Mucosa of descending colon (tissue), 3 donors: ENCODE data around the gene CACNA2D2. TPM values are rescaled to one million over a fixed set of nuclear protein-coding genes. Genes with fewer than 3 reads are reported as not detected.

ENCODE experiments used
- ATAC-seq: fragments of 200-7000 bp; cut with Tn5 transposase; one replicate; pipeline ENCODE4 v1.9.1; 2020; ENCODE audit warnings: mild to moderate bottlenecking, moderate library complexity
- DNase-seq, 3 donors: peaks; one replicate each; pipeline ENCODE4 v3.0.0-alpha.2; 2020
- H3K36me3 ChIP-seq: fragments of 200-600 bp; one replicate; pipeline ENCODE4 v1.8.0; 2021; ENCODE audit warnings: low read depth, mild to moderate bottlenecking
- H3K4me1 ChIP-seq: fragments of 200-600 bp; one replicate; pipeline ENCODE4 v1.8.0; 2021; ENCODE audit warnings: low read depth, mild to moderate bottlenecking
- H3K4me3 ChIP-seq: fragments of 200-600 bp; one replicate; pipeline ENCODE4 v1.8.0; 2021; ENCODE audit warnings: mild to moderate bottlenecking
- H3K9me3 ChIP-seq: fragments of 200-600 bp; one replicate; pipeline ENCODE4 v1.8.0; 2021; ENCODE audit warnings: mild to moderate bottlenecking
- CTCF ChIP-seq: fragments of 200-600 bp; IDR thresholded peaks from one replicate; pipeline ENCODE4 v1.8.0; 2022; ENCODE audit warnings: antibody characterized with exemption, mild to moderate bottlenecking
- intact Hi-C, 2 donors: fragments of 100-400 bp; cut with DNase I in 1 of 2; cut with micrococcal nuclease in 1 of 2; formaldehyde crosslinking; loops; one replicate each; pipeline versions ENCODE4 v1.11.0 to v1.11.1; 2022; cut with DNase I, micrococcal nuclease
- total RNA-seq, 3 donors: library from RNA; stranded (reverse); fragmentation: NEBNext Ultra II Directional in 2 of 3; extraction: Animal tissue kit (Norgen Biotek cat#: 25700) in 2 of 3; gene quantifications; one replicate each; pipeline versions ENCODE4 v1.2.1 to v1.2.4, GENCODE V29; 2021 to 2023
- donor health status: DM: no; HTN: no; CAD: no; lungs with moderate emphysema.
- donor health status: DM: no; HTN: no; CAD: no.
- donor health status: DM: no; HTN: yes; CAD: no.

The CACNA2D2 gene
- total RNA-seq, 3 donors from 2014 or later: 1.5 to 4.9 (median 3.8) TPM

- Histone ChIP-seq H3K36me3 (no peaks in the 10 kb centered on the region), H3K9me3 (no peaks in the 10 kb centered on the region), H3K4me1 (no peaks in the 10 kb centered on the region), H3K4me3 (no peak overlapping the region)
- intact Hi-C loops: no loop called here
- ATAC-seq (no peak), DNase-seq (no peak)
- no peak for TF ChIP-seq CTCF
Observed at GRCh38 chr3:50408443-50408944, 94.9 kb downstream of the CACNA2D2 start.

GRCh38 chr3:50406487-50406886 lies 96.9 kb downstream of the CACNA2D2 start:
- ATAC-seq (no peak), DNase-seq (no peak)
- Histone ChIP-seq H3K9me3 (no peaks in the 10 kb centered on the region), H3K36me3 (no peaks in the 10 kb centered on the region), H3K4me1 (no peaks in the 10 kb centered on the region), H3K4me3 (no peak overlapping the region)
- intact Hi-C loops: no loop called here
- TF ChIP-seq CTCF: no peak

DNA sequence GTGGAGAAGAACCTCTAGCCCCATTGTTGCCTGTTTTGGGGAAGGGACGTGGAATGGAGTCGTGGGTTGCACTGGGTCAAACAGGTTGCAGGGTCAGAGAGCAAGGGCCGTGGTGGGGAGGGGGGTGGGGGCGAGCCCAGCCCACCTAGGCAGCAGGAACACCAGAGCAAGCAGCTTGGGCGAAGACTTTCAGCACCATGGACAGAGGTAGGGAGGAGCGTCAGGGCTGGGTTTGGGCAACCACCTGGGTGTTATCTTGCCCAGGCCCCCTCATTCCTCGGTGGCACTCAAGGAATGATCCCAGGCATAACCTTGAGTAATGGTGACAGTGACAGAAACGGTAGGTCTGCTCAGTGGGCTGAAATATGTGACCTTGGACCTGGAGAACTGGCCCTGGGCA lies 98.2 kb downstream of the CACNA2D2 start:
- intact Hi-C loops: no loop called here
- no peaks in the 10 kb centered on the region for H3K36me3 ChIP-seq
- ATAC-seq (no peak), DNase-seq (peak in 1 of 3 donors; percentile 43)
- H3K9me3 ChIP-seq: no peaks in the 10 kb centered on the region
- no peak for TF ChIP-seq CTCF
- H3K4me3 ChIP-seq: no peak overlapping the region
- no peaks in the 10 kb centered on the region for H3K4me1 ChIP-seq

DNA sequence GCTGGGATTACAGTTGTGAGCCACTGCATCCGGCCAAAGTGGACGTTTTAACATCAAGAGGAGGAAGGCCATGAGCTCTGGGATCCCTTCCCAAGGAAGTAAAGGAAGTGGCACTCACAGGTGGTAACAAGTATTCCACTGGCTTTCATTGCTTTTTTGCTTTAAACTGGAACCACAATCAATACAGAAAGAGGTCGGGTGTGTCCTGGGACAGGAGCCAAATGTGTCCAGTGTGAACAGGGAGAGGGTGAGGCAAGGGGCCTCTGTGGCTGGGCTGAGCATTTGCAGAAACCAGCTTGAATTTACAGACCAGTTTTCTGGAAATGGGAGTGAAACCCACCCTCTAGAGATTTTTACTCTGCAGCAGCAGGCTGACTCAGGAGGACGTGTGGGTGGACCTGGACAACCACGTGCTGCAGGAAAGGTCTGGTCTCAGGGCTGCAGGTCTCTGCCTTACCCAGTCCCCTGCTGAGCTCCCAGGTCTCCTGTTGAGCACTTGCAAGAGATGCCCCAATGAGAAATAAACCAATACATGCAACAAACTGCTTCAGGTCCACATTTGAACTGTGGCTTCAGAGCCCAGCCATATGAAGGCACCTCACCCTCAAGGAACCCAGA lies 101.3 kb downstream of the CACNA2D2 start:
- intact Hi-C loops: no loop called here
- Histone ChIP-seq H3K4me1 (no peaks in the 10 kb centered on the region), H3K4me3 (no peak overlapping the region), H3K36me3 (no peaks in the 10 kb centered on the region), H3K9me3 (no peaks in the 10 kb centered on the region)
- ATAC-seq (peak; percentile 44), DNase-seq (peak in 1 of 3 donors; percentile 63)
- no peak for TF ChIP-seq CTCF

DNA sequence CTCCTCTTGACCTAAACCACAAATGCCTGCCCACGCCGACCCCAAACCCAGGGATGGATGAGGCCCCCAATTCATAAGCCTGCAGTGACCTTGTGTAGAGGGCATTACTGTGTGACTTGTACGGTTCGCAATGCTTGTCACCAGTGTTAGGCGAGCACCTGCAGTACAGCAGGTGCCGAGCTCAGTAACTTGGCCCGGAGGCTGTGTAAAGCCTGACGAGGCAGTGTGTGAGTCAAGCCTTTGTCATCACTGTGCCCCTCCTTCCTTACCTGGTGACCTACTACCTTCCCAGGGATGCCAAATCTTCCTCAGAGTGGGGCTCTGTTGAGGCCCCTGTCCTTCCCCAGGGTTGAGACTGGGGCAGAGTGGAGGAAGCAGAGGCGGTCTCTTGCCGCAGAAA lies 106.9 kb downstream of the CACNA2D2 start:
- intact Hi-C loops: no loop called here
- H3K4me3 ChIP-seq: no peak overlapping the region
- DNase-seq: no peak

More for the DNA sequence above, 106.9 kb downstream of the CACNA2D2 start:
- Histone ChIP-seq H3K9me3 (no peaks in the 10 kb centered on the region), H3K4me1 (no peaks in the 10 kb centered on the region), H3K36me3 (no peaks in the 10 kb centered on the region)
- ATAC-seq: peak; percentile 6
- no peak for TF ChIP-seq CTCF
